NCI-H82 treated with DMSO at 0.1 percent for 48 hours (cell line): Measurements from ENCODE around the gene MANSC1.

ENCODE experiments used
- DNase-seq: peaks from one replicate; lab custom pipeline; 2025; ENCODE audit not compliant: unreplicated experiment; lab: John Stamatoyannopoulos, UW

MANSC1 gene

DNA sequence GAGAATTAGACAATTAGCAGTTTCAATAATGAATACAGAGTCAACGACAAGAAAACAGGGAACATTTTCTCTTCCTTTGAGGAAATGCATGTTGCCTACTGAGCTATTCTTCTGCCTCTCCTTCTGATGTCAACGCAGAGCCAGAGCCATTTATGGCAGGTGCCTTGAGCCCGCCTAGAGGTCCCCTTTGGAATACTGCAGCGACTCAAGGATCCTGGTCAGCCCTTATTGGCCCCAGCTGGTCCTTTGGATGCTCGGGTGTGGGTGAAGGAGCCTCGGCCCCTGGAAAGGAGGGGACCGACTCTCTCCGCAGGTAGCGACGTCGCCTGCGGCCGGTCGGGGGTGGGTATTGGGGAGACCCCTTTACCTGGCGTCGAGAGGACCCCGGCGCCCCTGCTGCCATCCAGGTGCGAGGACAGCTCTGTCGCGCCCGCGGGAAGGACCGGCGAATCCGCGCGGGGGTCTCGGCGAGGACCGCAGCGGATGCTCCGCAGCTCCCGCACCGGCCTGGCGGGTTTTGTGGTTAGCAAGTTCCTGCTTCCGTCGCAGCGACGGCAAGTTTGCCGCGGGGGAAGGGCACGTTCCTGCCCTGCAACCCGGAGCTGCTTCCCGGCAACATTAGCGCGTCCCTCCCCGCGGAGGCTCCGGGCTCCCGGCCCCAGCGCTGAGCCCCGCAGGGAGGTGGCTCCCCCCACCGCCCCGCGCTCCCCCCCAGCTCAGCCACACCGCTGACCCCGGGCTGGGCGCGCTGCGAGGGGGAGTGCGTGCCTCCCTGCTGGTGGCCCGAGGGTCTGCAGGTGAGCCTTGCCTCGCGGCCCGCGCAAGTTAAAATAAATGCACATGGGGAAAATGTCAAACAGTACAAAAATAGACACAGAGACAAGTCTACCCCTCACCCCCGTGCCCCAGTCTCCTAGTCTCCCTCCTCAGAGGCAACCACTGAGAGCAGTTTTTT is at the start of gene MANSC1:
MANSC1 (minus strand) TSS at position 532 of the 955 bp plus-strand sequence. CDS start 6,928 bp downstream, outside the sequence.
- peak; percentile 15 for DNase-seq

- no peak for DNase-seq
These were observed 49.1 kb upstream of the MANSC1 start for GRCh38 chr12:12399161-12399560.

GRCh38 chr12:12398026-12398859 is 48.2 kb upstream of the MANSC1 start:
- DNase-seq: no peak

- DNase-seq: no peak
These were observed 47.1 kb upstream of the MANSC1 start for GRCh38 chr12:12397184-12397583.

GRCh38 chr12:12396694-12397093 is 46.7 kb upstream of the MANSC1 start:
- DNase-seq: no peak

DNA sequence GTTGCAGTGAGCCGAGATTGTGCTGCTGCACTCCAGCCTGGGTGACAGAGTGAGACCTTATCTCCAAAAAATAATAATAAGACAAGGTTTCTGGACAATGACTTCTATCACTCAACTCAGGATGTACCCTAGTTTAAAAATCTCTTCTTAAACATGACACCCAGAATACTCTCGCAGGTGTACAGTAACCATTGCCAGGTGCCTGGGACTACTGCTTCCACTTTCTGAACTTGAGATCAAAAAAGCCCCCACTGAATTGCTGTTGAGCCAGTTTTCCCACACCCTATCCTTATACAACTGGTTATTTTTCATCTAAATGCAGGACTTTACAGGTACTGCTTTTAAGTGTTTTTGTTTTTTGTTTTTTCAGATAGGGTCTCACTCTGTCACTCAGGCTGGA is 43.1 kb upstream of the MANSC1 start:
- no peak for DNase-seq

- DNase-seq: no peak
These were observed 42.4 kb upstream of the MANSC1 start for GRCh38 chr12:12392413-12392812.

- DNase-seq: no peak
These were observed 37.5 kb upstream of the MANSC1 start for GRCh38 chr12:12387501-12387900.

- DNase-seq: no peak
These were observed 34.7 kb upstream of the MANSC1 start for GRCh38 chr12:12384571-12385340.

DNA sequence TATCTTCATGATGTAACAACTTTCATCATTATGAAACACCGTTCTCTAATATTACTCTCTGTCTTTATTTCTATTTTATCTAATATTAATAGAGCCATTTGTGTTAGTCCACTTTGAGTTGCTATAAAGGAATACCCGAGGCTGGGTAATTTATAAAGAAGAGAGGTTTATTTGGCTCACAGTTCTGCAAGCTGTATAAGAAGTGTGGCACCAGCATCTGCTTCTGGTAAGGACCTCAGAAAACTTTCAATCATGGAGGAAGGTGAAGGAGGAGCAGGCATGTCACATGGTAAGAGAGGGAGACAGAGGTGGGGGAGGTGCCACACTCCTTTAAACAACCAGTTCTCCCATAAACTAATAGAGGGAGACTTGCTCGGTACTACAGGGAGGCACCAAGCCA is 31.9 kb upstream of the MANSC1 start:
- no peak for DNase-seq

DNA sequence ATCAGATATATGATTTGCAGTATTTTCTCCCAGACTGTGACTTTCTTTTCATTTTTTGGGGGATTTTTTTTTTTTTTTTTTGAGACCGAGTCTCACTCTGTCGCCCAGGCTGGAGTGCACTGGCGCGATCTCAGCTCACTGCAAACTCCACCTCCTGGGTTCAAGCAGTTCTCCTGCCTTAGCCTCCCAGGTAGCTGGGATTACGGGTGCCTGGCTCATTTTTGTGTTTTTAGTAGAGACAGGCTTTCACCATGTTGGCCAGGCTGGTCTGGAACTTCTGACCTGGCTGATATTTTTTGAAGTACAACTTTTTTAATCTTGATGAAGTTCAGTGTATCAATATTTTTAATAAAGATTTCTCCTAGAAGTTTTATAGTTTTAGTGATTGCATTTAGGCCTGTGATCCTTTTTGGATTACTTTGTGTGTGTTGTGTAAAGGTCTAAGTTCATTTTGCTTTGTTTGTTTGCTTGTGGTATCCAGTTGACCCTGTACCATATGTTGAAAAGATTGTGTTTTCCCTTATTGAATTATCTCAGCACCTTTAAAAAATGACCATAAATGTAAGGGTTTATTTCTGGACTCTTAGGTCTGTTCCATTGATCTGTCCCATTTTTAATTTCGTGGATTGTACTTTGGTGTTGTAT is 31.0 kb upstream of the MANSC1 start:
- no peak for DNase-seq

- DNase-seq: no peak
These were observed 30.0 kb upstream of the MANSC1 start for GRCh38 chr12:12379831-12380730.

- DNase-seq: no peak
These were observed 28.6 kb upstream of the MANSC1 start for GRCh38 chr12:12378616-12379015.

DNA sequence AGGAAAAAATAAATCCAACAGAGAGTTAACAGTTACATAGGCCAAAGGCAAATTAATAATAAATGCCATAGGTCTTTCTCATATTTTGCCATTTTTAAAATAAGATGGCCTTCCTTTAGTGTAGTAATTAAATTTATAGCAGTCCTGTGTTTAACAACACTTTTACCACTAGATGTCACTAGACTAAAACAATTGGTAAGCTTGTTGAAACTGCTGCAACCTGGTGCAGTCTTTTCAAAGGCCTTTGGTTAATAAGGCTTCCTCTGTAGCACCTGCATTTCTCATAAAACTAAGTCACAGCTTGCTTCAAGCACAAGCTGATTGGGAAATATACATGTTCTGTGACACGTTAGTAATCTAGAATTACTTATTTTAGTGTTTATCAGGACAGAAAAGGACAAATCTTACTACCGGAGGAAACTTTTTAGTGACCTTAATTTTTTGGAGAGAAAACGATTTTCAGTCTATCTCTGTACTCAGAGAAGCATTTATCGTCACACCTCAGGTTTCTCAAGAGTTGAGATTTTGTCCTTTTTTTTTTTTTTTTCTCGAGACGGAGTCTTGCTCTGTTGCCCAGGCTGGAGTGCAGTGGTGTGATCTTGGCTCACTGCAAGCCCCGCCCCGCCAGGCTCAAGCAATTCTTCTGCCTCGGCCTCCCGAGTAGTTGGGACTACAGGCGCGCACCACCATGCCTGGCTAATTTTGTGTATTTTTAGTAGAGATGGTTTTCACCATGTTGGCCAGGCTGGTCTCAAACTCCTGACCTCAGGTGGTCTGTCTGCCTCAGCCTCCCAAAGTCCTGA is 26.8 kb upstream of the MANSC1 start:
- peak; percentile 44 for DNase-seq

DNA sequence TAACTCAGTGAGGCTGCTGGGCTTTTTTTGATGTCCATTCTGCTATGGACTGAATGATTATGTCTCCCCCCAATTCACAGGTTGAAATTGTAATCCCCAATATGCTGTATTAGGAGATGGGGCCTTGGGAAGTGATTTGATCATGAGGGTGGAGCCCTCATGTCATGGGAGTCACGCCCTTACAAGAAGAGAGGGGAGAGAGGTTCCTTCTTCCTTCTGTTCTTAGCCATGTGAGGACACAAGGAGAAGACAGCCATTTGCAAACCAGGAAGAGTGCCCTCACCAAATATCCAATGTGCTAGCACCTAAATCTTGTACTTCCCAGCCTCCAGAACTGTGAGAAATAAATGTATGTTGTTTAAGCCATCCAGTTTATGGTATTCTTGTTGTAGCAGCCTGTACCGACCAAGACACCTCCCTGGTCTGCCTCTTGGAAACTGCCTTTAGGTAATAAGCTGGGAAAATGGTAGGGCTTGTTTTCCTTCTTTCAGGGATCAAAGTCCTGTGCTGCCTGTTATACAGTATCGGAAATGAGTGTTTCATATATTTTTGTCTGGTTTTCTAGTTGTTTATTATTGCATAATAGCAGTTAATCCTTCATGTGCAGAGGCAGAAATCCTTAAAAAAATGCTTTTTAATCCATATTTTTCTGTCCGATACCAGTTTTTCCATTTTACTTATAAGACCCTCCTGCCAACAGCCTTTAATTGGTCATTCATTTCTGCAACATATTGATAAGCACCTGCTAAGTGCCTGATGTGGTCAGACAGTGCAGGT is 23.1 kb upstream of the MANSC1 start:
- no peak for DNase-seq

DNA sequence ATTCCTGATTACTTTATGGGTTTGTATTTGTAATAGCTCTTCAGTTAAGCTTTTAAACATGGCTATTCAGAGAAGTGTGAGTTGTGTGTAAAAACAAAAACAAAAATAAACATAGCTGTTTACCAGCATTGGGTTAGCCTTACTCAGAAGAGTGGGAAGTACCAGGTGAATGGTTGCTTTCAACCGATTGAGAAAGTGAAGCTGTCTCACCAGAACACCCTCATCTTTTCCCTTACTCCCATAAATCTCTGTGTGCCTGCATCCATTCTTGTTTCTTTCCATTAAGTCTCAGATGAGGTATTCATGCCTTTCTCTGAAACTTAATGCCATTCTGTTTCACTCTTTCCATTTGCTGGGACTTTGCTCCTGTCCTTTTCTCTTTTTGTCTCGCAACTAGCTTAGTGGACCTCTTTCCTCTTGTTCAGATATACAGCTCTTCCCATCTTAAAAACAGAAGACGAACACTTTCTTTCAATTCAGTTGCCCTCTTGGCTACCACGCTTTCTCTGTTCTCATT is 17.5 kb upstream of the MANSC1 start:
- DNase-seq: no peak

DNA sequence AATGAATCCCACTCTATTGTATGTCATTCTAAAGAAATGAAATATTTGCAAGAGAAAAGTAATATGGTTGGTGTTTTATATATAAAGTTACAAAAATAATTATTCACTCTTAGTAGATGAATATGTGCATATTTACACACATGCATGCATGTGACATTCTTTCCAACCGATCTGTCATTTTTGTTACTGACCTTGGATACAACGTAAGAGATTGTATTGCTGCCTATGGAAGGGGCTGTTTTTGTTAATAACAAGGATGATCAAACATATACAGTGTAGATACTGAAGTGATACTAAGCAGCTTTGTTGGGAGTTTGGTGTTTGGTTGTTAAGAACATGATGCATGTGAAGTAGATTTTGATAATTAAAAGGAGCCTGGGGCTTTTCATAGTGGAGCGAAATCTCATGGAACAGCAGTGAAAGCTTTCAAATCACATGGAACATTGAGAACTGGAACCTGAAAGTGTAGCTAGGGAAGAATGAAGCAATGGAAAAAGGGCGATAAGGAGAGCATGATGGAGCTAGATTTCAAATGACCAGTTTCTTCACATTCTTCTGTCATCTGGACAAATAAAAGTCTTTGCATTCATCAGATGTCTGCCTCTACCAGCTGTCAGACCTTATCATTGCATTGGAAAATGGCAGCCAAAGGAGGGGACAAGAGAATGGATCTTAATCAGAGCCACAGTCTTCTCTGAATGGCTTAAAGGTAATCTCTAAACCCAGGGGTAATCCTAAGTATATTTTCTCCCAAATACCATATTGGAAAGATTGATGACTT is 16.8 kb upstream of the MANSC1 start:
- peak; percentile 7 for DNase-seq
